HepG2 (cell line): ENCODE data around the gene CXCL3. TPM values are rescaled to one million over a fixed set of nuclear protein-coding genes. Genes with fewer than 3 reads are reported as not detected.

Experiments used
- ATAC-seq: fragments of 200-7000 bp; cut with Tn5 transposase; 3 replicates; pipeline ENCODE4 v1.9.1; 2020; ENCODE audit warnings: mild to moderate bottlenecking, moderate library complexity
- BruUV-seq: library from RNA; stranded (reverse); fragments of 400-500 nt; replicated peaks from 2 replicates; lab custom pipeline; 2021; lab: Mats Ljungman, UMichigan
- CTCF ChIA-PET: fragments of 300-600 bp; formaldehyde crosslinking; extraction: SDS; loops from one replicate; lab custom pipeline; 2021; ENCODE audit warnings: low total read pairs, inconsistent platforms, low intra/inter-chr PET ratio; lab: Yijun Ruan, JAX
- POLR2A ChIA-PET: fragments of 350-600 bp; sonication (Branson Sonifier 250); formaldehyde crosslinking; loops from one replicate; lab custom pipeline; 2020; ENCODE audit warnings: antibody characterized with exemption, inconsistent platforms; lab: Yijun Ruan, JAX
- DNase-seq: peaks from one replicate; pipeline ENCODE4 v3.0.0-alpha.2; 2015; ENCODE audit warnings: low spot score
- FAIRE-seq: peaks from 3 replicates; lab custom pipeline; 2011; peaks lifted over from hg19 to GRCh38; lab: Jason Lieb, UNC
- H2AFZ ChIP-seq: one replicate; pipeline ENCODE4 v1.6.1; 2011; ENCODE audit warnings: low read length, inconsistent platforms
- H3K27ac ChIP-seq: fragments of 300-600 bp; 3 replicates; pipeline ENCODE4 v1.8.0; 2011; ENCODE audit warnings: mixed run types, mild to moderate bottlenecking, mixed read lengths, low read length, inconsistent platforms; ENCODE audit not compliant: insufficient read depth; ENCODE audit errors: extremely low read length
- H3K27me3 ChIP-seq, 2 experiments: fragments of 200-600 bp in 1 of 2; 2 replicates in 1 of 2; 3 replicates in 1 of 2; pipeline versions ENCODE4 v1.6.0 to v1.8.0; 2011; ENCODE audit warnings: low read length in 2 of 2, mild to moderate bottlenecking in 2 of 2, moderate library complexity in 2 of 2, inconsistent platforms in 1 of 2; ENCODE audit not compliant: insufficient read depth in 2 of 2, control insufficient read depth in 1 of 2
- H3K36me3 ChIP-seq, 2 experiments: fragments of 200-600 bp in 1 of 2; replicated peaks in 1 of 2; 2 replicates in 1 of 2; 3 replicates in 1 of 2; pipeline versions ENCODE4 v1.5.1 to v1.8.0; 2011; ENCODE audit warnings: low read length in 2 of 2, inconsistent platforms in 1 of 2; ENCODE audit not compliant: insufficient read depth in 2 of 2, control insufficient read depth in 1 of 2
- H3K4me1 ChIP-seq: 2 replicates; pipeline ENCODE4 v1.5.1; 2012; ENCODE audit warnings: low read length, inconsistent platforms; ENCODE audit not compliant: insufficient read depth
- H3K4me2 ChIP-seq: 2 replicates; pipeline ENCODE4 v1.6.0; 2011; ENCODE audit warnings: low read depth, low read length, inconsistent platforms
- H3K4me3 ChIP-seq, 3 experiments: fragments of 200-600 bp in 1 of 3; sonication (generic), shearing (Covaris generic) in 1 of 3; replicated peaks in 1 of 3; 2 replicates each; pipeline ENCODE4 v1.5.1; 2011 to 2016; ENCODE audit warnings: low read length in 3 of 3, inconsistent platforms in 2 of 3, low read depth in 2 of 3, mild to moderate bottlenecking in 2 of 3, control low read depth in 1 of 3, mixed read lengths in 1 of 3; ENCODE audit not compliant: insufficient read depth in 1 of 3
- H3K79me2 ChIP-seq: one replicate; pipeline ENCODE4 v1.6.1; 2011; ENCODE audit warnings: low read length, inconsistent platforms; ENCODE audit not compliant: insufficient read depth
- H3K9ac ChIP-seq: 2 replicates; pipeline ENCODE4 v1.6.0; 2011; ENCODE audit warnings: mild to moderate bottlenecking, low read depth, low read length, inconsistent platforms; ENCODE audit not compliant: insufficient read depth
- H3K9me3 ChIP-seq: 2 replicates; pipeline ENCODE4 v1.5.1; 2012; ENCODE audit warnings: mild to moderate bottlenecking, low read length
- H4K20me1 ChIP-seq: 2 replicates; pipeline ENCODE4 v1.6.0; 2011; ENCODE audit warnings: inconsistent platforms, mild to moderate bottlenecking, low read length, moderate library complexity; ENCODE audit not compliant: insufficient read depth
- BRD4 ChIP-seq: sonication (generic); formaldehyde crosslinking; IDR thresholded peaks from 2 replicates; pipeline ENCODE4 v1.4.0; 2020; ENCODE audit warnings: missing genetic modification reagents
- CENPX ChIP-seq: sonication (generic); formaldehyde crosslinking; IDR thresholded peaks from 2 replicates; pipeline ENCODE4 v1.9.0; 2021; ENCODE audit warnings: mild to moderate bottlenecking, missing genetic modification reagents, moderate library complexity
- DMAP1 ChIP-seq: IDR thresholded peaks from 2 replicates; pipeline ENCODE4 v1.6.1; 2016
- KDM5B ChIP-seq: sonication (generic); formaldehyde crosslinking; IDR thresholded peaks from 2 replicates; pipeline ENCODE4 v1.4.0; 2020; ENCODE audit warnings: missing genetic modification reagents, mild to moderate bottlenecking, borderline replicate concordance
- MBNL3 ChIP-seq: fragments of 250-450 bp; sonication (Bioruptor Pico); conservative IDR thresholded peaks from 2 replicates; pipeline ENCODE4 v1.8.0; 2022; ENCODE audit warnings: mild to moderate bottlenecking, inconsistent platforms
- MLLT10 ChIP-seq: sonication (generic); formaldehyde crosslinking; IDR thresholded peaks from 2 replicates; pipeline ENCODE4 v1.4.0; 2020; ENCODE audit warnings: missing genetic modification reagents
- STAG1 ChIP-seq: sonication (generic); formaldehyde crosslinking; IDR thresholded peaks from 2 replicates; pipeline ENCODE4 v1.4.0; 2020; ENCODE audit warnings: missing genetic modification reagents
- TEAD2 ChIP-seq: sonication (generic); formaldehyde crosslinking; IDR thresholded peaks from 2 replicates; pipeline ENCODE4 v1.9.0; 2021; ENCODE audit warnings: missing genetic modification reagents
- TMF1 ChIP-seq: sonication (generic); formaldehyde crosslinking; IDR thresholded peaks from 2 replicates; pipeline ENCODE4 v1.8.1; 2022; ENCODE audit warnings: low read depth, missing genetic modification reagents
- ZBTB38 ChIP-seq: sonication (generic); formaldehyde crosslinking; IDR thresholded peaks from 2 replicates; pipeline ENCODE4 v1.5.1; 2020; ENCODE audit warnings: mild to moderate bottlenecking, missing genetic modification reagents
- ZNF235 ChIP-seq: sonication (generic); formaldehyde crosslinking; IDR thresholded peaks from 2 replicates; pipeline ENCODE4 v1.8.1; 2023; ENCODE audit warnings: mild to moderate bottlenecking, missing genetic modification reagents, borderline replicate concordance
- ZNF33B ChIP-seq: sonication (generic); formaldehyde crosslinking; IDR thresholded peaks from 2 replicates; pipeline ENCODE4 v1.5.1; 2020; ENCODE audit warnings: mild to moderate bottlenecking, missing genetic modification reagents
- ZNF564 ChIP-seq: sonication (generic); formaldehyde crosslinking; IDR thresholded peaks from 2 replicates; pipeline ENCODE4 v1.8.1; 2023; ENCODE audit warnings: mild to moderate bottlenecking, missing genetic modification reagents
- in situ Hi-C: cut with HindIII; loops from 2 replicates; pipeline ENCODE4 v1.10.0; 2017; ENCODE audit warnings: low pct_unique_long_range_greater_than_20kb; ENCODE audit not compliant: extremely low pct_ligation_motif_present
- intact Hi-C: fragments of 100-400 bp; cut with micrococcal nuclease; formaldehyde crosslinking; loops from one replicate; pipeline ENCODE4 v1.10.0; 2022; ENCODE audit not compliant: unreplicated experiment
- polyA plus RNA-seq, 8 experiments: library from polyadenylated mRNA; depleted of rRNA in 3 of 8; stranded (reverse) in 7 of 8; unstranded in 1 of 8; fragments of >200 nt; fragmentation: Illumina TruSeq in 4 of 8; extraction: Trizol in 4 of 8; gene quantifications; 2 replicates each; pipeline versions ENCODE4 v1.2.1 to v1.2.3, GENCODE V29; 2011 to 2016; ENCODE audit warnings: low read depth in 4 of 8, missing spikeins in 1 of 8, mixed read lengths in 1 of 8; ENCODE audit not compliant: insufficient read depth in 1 of 8
- total RNA-seq, 5 experiments: library from RNA; depleted of rRNA; stranded (reverse); fragments of >200 nt; fragmentation: Illumina TruSeq; extraction: Trizol; gene quantifications; 2 replicates each; pipeline ENCODE4 v1.2.3, GENCODE V29; 2016; ENCODE audit warnings: low read depth in 1 of 5
- TF ChIP-seq, protein P1 (sequence below), 2 experiments: sonication (generic) in 1 of 2; formaldehyde crosslinking in 1 of 2; IDR thresholded peaks; 2 replicates each; pipeline versions ENCODE4 v1.6.1 to v1.9.0; 2014 to 2022; ENCODE audit warnings: antibody characterized with exemption in 1 of 2, borderline replicate concordance in 1 of 2, inconsistent platforms in 1 of 2, low read depth in 1 of 2, missing genetic modification reagents in 1 of 2
- TF ChIP-seq, protein P2 (sequence below): sonication (generic); formaldehyde crosslinking; IDR thresholded peaks from 2 replicates; pipeline ENCODE4 v1.4.0; 2020; ENCODE audit warnings: mild to moderate bottlenecking, missing genetic modification reagents, borderline replicate concordance

The CXCL3 gene
- total and polyA plus RNA-seq, 2 of the 13 experiments (the other 11 are each of a cell fraction or from before 2014, with no cell fraction given): 0.13 TPM; not detected in 1

DNA sequence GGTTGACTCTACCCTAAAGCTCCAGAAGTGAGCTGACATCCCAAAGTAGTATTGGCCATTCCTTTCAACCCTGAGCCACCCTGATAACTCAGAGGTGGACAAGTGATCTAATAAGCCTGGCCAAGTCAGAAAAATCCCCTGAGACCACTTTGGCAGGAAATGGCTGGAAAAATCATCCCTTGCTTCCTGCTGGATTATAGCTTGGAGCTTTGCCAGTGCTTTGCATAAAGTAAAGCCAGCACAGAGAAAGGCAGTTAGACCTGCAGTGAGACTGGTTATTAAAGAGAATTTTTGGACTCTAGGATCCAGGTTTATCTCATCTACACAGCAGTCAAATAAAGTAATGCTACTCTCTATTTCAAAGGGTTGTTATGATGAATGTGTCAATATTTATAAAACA lies 6.4 kb downstream of the CXCL3 start (continued):
- TF ChIP-seq TEAD2 (CRISPR knock-in tag): no peak
- no peak for TF ChIP-seq MBNL3
- no peak for TF ChIP-seq ZNF235 (CRISPR knock-in tag)

DNA sequence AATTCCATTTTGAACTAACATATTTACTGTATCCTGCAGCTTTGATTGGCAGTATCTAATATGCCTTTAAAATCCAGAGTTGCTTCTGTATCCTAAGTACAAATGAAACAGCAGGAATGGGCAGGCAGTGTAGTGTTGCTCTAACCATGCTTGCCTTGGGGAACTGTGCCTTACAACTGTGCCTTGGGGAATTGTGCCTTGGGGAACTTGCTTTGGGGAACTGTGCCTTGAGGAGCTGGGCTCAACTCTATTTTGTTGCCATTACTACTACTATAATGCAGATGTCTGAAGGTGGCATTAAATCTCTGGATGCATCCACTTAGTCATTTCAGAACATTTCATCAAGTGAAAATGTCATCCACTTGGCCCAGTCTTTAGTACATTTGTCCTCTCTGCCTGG lies 6.9 kb downstream of the CXCL3 start:
- Histone ChIP-seq H3K4me2 (no peak overlapping the region), H3K9ac (no peak overlapping the region), H3K4me3 (no peak overlapping the region), H3K79me2 (no peaks in the 10 kb centered on the region), H4K20me1 (no peaks in the 10 kb centered on the region), H2AFZ (no peak overlapping the region), H3K27ac (no peak overlapping the region), H3K9me3 (no peaks in the 10 kb centered on the region), H3K4me1 (no peaks in the 10 kb centered on the region), H3K36me3 (no peaks in the 10 kb centered on the region), H3K27me3 (no peaks in the 10 kb centered on the region; a peak in 1 of 5 replicates)
- ChIA-PET CTCF (no interaction called here), POLR2A (no interaction called here)
- BruUV-seq: no TSS peak
- no peak for ATAC-seq
- DNase-seq: no peak
- in situ Hi-C loops (no loop called here), intact Hi-C loops (no loop called here)
- no peak for FAIRE-seq
- TF ChIP-seq, protein P1, sequence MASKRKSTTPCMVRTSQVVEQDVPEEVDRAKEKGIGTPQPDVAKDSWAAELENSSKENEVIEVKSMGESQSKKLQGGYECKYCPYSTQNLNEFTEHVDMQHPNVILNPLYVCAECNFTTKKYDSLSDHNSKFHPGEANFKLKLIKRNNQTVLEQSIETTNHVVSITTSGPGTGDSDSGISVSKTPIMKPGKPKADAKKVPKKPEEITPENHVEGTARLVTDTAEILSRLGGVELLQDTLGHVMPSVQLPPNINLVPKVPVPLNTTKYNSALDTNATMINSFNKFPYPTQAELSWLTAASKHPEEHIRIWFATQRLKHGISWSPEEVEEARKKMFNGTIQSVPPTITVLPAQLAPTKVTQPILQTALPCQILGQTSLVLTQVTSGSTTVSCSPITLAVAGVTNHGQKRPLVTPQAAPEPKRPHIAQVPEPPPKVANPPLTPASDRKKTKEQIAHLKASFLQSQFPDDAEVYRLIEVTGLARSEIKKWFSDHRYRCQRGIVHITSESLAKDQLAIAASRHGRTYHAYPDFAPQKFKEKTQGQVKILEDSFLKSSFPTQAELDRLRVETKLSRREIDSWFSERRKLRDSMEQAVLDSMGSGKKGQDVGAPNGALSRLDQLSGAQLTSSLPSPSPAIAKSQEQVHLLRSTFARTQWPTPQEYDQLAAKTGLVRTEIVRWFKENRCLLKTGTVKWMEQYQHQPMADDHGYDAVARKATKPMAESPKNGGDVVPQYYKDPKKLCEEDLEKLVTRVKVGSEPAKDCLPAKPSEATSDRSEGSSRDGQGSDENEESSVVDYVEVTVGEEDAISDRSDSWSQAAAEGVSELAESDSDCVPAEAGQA (IDR thresholded peaks at IDR 0.05; ENCODE audit: low read depth): no peak
- TF ChIP-seq, protein P1 (CRISPR knock-in tag; IDR thresholded peaks at IDR 0.05; ENCODE audit: borderline replicate concordance): no peak
- no peak for TF ChIP-seq ZNF564 (CRISPR knock-in tag)
- TF ChIP-seq TMF1 (CRISPR knock-in tag): no peak
- no peak for TF ChIP-seq BRD4 (CRISPR knock-in tag)
- no peak for TF ChIP-seq ZNF33B
- TF ChIP-seq CENPX: no peak
- TF ChIP-seq KDM5B (CRISPR knock-in tag): no peak
- TF ChIP-seq ZBTB38 (CRISPR knock-in tag): no peak
- no peak for TF ChIP-seq DMAP1 (CRISPR knock-in tag)
- TF ChIP-seq, protein P2, sequence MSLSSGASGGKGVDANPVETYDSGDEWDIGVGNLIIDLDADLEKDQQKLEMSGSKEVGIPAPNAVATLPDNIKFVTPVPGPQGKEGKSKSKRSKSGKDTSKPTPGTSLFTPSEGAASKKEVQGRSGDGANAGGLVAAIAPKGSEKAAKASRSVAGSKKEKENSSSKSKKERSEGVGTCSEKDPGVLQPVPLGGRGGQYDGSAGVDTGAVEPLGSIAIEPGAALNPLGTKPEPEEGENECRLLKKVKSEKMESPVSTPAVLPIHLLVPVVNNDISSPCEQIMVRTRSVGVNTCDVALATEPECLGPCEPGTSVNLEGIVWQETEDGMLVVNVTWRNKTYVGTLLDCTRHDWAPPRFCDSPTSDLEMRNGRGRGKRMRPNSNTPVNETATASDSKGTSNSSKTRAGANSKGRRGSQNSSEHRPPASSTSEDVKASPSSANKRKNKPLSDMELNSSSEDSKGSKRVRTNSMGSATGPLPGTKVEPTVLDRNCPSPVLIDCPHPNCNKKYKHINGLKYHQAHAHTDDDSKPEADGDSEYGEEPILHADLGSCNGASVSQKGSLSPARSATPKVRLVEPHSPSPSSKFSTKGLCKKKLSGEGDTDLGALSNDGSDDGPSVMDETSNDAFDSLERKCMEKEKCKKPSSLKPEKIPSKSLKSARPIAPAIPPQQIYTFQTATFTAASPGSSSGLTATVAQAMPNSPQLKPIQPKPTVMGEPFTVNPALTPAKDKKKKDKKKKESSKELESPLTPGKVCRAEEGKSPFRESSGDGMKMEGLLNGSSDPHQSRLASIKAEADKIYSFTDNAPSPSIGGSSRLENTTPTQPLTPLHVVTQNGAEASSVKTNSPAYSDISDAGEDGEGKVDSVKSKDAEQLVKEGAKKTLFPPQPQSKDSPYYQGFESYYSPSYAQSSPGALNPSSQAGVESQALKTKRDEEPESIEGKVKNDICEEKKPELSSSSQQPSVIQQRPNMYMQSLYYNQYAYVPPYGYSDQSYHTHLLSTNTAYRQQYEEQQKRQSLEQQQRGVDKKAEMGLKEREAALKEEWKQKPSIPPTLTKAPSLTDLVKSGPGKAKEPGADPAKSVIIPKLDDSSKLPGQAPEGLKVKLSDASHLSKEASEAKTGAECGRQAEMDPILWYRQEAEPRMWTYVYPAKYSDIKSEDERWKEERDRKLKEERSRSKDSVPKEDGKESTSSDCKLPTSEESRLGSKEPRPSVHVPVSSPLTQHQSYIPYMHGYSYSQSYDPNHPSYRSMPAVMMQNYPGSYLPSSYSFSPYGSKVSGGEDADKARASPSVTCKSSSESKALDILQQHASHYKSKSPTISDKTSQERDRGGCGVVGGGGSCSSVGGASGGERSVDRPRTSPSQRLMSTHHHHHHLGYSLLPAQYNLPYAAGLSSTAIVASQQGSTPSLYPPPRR (CRISPR knock-in tag): no peak
- no peak for TF ChIP-seq MLLT10
- no peak for TF ChIP-seq STAG1 (CRISPR knock-in tag)
